Measurements from ENCODE around the gene GRB10.

DNA sequence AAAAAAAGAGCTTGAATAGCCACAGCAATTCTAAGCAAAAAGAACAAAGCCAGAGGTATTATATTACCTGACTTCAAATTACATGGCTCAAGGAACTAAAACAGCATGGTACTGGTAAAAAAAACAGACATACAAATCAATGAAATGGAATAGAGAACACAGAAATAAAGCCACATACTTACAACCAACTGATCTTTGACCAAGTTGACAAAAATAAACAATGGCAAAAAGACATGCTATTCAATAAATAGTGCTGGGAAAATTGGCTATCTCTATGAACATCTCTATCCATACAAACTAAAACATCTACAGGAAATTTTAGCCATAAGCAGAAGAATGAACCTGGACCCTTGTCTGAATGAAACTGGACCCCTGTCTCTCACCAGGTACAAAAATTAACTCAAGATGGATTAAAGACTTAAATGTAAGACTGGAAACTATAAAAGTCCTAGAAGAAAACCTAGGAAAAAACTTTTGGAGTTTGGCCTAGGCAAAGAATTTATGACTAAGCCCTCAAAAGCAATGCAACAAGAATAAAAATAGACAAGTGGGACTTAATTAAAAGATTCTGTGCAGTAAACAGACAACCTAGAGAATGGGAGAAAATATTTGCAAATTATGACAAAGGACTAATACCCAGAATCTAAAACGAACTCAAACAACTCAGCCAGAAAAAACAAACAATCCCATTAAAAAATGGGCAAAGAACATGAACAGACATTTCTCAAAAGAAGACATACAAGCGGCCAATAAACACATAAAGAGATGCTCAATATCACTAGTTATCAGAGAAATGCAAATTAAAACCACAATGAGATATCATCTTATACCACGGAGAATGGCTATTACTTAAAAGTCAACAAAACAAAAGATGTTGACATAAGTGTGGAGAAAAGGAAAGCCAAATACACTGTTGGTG is 144.7 kb downstream of the GRB10 start:
- TF ChIP-seq, protein P1, sequence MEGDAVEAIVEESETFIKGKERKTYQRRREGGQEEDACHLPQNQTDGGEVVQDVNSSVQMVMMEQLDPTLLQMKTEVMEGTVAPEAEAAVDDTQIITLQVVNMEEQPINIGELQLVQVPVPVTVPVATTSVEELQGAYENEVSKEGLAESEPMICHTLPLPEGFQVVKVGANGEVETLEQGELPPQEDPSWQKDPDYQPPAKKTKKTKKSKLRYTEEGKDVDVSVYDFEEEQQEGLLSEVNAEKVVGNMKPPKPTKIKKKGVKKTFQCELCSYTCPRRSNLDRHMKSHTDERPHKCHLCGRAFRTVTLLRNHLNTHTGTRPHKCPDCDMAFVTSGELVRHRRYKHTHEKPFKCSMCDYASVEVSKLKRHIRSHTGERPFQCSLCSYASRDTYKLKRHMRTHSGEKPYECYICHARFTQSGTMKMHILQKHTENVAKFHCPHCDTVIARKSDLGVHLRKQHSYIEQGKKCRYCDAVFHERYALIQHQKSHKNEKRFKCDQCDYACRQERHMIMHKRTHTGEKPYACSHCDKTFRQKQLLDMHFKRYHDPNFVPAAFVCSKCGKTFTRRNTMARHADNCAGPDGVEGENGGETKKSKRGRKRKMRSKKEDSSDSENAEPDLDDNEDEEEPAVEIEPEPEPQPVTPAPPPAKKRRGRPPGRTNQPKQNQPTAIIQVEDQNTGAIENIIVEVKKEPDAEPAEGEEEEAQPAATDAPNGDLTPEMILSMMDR (IDR thresholded peaks at IDR 0.05) = no peak
- no peak for TF ChIP-seq POLR2A (IDR thresholded peaks at IDR 0.05)

All from Peyer's patch (tissue), 4 donors.